Fibroblast of lung (primary cell): ENCODE results near the gene LMX1A.

Experiments
- EZH2 ChIP-seq: IDR thresholded peaks from 2 replicates; pipeline ENCODE4 v1.5.1; 2012; ENCODE audit warnings: low read length, control low read depth, mild to moderate bottlenecking; ENCODE audit errors: missing control alignments
- TF ChIP-seq, protein P1 (sequence below), 2 donors: IDR thresholded peaks in 1 of 2; conservative IDR thresholded peaks in 1 of 2; 1 replicate in 1 of 2; 2 replicates in 1 of 2; pipeline ENCODE4 v1.5.1; 2011 to 2012; ENCODE audit warnings: low read length in 2 of 2, control low read depth in 1 of 2, inconsistent platforms in 1 of 2, low read depth in 1 of 2, mild to moderate bottlenecking in 1 of 2

DNA sequence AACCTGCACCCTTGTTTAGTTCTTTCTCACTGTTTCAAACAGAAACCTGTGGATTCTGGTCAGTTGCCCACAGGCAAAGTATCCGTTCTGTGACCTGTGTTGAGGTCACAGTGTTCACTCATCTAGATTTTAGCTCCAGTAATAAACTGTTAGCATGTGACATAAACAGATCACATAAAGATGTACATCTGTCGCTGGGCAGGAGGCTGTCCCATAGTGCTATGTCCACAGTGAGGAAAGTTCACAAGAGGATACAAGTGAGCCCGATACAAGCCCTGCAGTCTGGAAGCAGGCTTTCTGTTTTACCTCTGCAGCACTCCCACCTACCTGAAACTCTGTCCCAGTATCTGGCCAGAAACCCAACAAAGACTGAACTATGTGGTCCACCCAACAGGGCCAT lies 28.4 kb downstream of the LMX1A start:
- TF ChIP-seq, protein P1, sequence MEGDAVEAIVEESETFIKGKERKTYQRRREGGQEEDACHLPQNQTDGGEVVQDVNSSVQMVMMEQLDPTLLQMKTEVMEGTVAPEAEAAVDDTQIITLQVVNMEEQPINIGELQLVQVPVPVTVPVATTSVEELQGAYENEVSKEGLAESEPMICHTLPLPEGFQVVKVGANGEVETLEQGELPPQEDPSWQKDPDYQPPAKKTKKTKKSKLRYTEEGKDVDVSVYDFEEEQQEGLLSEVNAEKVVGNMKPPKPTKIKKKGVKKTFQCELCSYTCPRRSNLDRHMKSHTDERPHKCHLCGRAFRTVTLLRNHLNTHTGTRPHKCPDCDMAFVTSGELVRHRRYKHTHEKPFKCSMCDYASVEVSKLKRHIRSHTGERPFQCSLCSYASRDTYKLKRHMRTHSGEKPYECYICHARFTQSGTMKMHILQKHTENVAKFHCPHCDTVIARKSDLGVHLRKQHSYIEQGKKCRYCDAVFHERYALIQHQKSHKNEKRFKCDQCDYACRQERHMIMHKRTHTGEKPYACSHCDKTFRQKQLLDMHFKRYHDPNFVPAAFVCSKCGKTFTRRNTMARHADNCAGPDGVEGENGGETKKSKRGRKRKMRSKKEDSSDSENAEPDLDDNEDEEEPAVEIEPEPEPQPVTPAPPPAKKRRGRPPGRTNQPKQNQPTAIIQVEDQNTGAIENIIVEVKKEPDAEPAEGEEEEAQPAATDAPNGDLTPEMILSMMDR (conservative IDR thresholded peaks at IDR 0.05 in 1 of 2, IDR thresholded peaks at IDR 0.05 in 1 of 2; ENCODE audit: low read depth in 1 of 2, low read length in 2 of 2): no peak
- no peak for TF ChIP-seq EZH2
